GM19324 (cell line): ENCODE results near the gene TCEAL7.
"Not testable (repeated sequence)": the region's sequence is repeated elsewhere in the genome, so short reads cannot be mapped to it uniquely, and the experiment has no call there.

ENCODE experiments used
- ATAC-seq: cut with Tn5 transposase; IDR thresholded peaks from one replicate; pipeline ENCODE4 v1.9.1; 2021; ENCODE audit warnings: mild to moderate bottlenecking, moderate library complexity; ENCODE audit not compliant: unreplicated experiment, low FRiP score

TCEAL7 gene, protein sequence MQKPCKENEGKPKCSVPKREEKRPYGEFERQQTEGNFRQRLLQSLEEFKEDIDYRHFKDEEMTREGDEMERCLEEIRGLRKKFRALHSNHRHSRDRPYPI

DNA sequence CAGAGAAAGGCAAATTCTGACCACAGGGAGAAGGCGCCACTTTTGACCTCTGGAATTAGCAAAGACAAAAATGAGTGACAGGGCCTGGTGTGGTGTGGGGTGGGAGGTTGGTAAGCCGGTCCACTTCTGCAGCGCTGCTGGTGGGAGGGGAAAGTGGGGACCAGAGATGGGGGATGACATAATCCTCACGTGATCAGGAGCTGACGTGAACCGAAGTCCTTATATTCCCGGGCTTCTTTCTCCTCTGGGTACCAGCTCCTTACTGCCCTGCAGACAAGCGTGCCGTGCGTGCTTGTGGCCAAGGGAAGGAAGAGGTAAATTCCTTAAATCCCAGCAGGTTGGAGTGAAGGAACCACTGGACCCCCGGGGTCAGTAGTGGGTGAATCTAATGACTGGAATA is at the start of gene TCEAL7:
Gene TCEAL7 (plus strand): TSS at position 249 of the 400 bp plus-strand sequence. CDS start 1,165 bp downstream, outside the sequence.
- no peak for ATAC-seq

DNA sequence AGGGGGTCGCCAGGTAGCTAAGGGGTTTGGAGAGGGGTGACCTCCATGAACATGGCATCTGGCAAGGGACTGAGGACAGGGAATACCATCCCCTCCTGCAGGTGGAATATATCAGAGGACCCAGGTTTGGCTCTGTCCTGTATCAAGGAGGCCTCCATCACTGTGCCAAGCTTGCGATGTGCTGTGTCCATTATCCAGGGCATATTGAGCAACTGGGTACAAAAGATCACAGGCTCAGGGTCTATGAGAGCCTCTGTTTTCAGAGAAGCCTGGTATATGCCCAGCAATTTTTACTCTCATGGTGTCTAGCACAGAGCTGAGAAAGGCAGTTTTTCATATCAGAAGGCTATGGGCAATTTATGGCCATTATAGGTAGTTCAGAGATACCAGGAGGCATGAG is 36.9 kb upstream of the TCEAL7 start:
- no peak for ATAC-seq

DNA sequence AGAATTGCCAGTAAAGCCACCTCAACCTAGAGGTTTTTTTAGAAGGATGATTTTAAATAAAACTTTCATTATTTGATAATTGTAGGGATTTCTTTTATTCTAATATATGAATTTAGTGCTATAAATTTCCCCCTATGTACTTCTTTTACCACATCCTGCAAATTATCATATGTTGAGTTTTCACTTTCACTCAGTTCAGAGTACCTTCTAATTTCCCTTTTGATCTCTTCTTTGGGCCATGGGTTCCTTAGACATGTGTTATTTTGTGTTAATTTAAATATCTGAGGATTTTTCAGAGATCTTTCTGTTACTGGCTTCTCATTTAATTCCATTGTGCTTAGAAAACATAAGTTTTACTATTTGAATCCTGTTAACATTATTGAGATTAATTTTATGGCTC is 25.3 kb upstream of the TCEAL7 start:
- ATAC-seq = no peak

DNA sequence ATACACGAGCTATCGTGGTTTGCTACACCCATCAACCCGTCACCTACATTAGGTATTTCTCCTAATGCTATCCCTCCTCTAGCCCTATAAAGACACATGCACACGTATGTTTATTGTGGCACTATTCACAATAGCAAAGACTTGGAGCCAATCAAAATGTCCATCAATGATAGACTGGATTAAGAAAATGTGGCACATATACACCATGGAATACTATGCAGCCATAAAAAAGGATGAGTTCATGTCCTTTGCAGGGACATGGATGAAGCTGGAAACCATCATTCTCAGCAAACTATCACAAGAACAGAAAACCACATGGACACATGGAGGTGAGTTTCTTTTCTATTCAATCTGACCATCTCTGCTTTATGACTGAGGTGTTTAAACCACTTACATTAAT is 24.4 kb upstream of the TCEAL7 start:
- not testable (repeated sequence) for ATAC-seq

DNA sequence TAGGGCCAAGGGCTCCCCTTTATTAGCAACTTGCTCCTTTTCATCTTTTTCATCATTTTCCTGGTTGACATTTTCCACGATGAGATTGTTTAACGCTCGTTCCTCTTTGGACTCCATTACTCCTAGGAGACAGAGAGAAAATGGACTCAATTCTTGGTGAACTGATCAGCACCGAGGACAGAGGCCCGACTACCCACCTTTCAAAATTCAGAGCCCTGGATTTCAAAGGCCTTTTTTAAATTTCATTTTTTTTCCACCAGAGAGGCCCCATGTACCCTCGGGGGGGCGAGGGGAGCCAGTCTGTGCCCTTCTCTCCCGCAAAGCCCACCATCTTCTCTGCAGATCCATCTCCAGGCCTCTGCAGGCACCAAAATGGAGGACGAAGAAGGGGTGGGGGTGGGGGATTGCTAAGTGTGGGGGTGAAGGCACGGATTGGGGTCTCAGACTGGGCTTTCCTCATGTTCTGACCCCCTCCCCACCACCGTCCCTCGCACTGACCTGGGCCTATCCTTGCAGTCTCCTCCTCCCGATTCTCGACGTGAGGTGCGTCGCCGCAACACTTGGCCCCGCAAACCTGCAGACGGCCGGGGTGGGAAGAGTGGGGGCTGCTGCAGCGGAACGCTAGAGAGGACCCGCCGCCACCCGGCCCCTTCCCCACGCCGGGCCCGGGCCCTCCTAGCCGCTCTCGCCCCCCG is 20.0 kb upstream of the TCEAL7 start:
- no peak for ATAC-seq

DNA sequence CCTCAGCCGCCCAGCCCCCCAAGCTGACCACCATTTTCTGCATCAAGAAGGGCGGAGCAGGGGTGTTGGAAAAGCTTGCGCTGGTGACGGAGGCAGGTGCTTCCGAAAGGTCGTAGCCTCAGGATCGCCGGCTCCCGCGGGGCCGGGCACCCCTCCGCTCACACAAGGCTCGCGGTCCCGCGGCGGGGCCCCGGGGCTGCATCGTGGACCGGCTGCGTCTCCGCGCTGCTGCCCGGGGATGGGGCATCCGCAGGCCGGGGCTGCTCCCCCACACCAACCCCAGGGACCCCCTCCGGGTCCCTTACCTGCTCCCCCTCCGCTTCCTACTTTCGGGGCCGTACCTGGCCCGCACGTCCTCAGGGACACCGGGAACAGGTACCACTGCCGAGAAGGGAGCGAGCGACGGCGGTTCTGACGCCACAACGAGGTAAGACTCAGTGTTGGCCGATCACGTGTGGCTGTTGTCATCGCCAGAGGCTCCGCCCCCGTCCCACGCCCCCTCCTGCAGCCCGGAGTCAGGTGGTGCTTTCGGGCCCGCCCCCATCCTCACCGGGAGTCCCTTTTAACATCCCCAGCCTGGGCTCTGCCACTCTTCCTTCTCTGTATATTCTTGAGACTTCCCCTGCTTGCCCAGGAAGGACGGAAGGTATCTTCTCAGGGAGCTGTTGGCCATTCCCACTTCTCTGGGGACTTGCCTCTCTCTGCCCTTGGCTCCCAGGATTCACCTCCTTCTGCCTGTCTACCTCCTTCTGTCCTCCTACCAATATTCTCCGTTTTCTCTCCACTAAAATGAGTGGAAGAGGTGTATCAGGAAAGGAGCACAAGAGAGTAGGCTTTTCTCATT is 19.3 kb upstream of the TCEAL7 start, which contains the start of gene BEX2:
Gene BEX2 (minus strand): TSS at position 436 of the 844 bp plus-strand sequence. CDS start 1,014 bp downstream, outside the sequence.
- peak; percentile 82 for ATAC-seq

DNA sequence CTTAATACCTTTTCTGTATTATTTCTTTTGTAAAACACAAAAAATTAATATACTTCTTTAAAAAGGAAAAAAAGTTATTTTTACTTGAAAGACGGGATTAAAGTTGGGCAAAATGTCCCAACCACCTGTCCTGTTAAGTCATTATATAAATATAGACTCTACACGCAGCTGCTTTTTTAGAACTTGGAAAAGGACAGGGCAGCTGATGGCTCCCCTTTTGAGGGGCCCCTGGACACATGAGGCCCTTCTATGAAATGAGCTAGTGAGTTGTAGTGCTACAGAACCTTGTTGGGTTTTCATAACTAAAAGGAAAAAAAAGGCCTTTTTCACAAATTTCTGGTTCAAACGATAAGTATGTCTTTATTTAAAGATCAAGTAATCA is 18.6 kb upstream of the TCEAL7 start:
- no peak for ATAC-seq

DNA sequence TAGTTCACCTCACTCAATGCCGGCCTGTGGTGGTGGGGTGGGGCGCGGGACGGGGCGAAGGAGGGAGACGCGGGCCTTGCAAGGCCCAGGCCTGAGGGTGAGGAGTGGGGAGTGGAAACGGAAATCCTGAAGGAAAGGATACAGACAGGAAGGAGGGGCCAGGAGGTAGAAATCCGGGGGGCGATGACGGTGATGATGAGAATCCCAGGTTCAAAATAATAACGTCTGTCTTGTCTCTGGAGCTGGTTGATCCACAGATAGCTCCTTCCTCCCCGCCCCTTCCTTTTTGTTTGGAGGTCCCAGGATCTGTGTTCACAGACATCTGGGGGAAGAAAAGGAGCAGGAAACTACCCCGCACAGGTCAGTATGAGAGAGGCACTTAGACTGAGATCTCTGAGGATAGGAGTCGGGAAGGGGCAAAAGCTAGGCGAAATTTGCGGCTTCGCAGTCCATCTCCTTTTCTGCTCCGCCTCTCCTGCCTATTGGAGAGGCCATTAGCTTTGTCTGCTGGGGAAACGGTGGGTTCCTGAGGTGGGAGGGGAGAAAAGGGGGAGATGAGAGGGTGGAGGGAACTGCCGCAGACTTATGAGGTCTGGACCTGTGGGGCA is 746 bp downstream of the TCEAL7 start:
- ATAC-seq = no peak

DNA sequence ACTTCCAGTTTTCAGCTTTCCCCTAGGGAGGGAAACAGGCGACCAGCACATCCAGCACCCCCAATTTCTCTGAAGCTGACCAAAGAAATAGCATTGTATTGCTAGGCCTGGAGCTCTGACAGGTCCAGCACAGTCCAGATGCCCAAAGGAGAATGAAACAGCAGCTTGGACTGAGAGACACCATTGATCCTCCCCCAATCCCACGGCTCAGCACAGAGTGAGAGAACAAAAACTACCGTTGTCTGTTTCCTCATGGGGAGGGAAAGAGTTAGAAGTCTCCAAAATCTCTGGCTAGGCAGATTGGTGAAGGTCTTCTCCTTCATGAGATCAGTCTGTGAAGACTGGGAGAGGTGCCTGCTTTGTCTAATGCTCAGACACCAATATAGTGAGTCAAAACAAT is 8.6 kb downstream of the TCEAL7 start:
- ATAC-seq = no peak

DNA sequence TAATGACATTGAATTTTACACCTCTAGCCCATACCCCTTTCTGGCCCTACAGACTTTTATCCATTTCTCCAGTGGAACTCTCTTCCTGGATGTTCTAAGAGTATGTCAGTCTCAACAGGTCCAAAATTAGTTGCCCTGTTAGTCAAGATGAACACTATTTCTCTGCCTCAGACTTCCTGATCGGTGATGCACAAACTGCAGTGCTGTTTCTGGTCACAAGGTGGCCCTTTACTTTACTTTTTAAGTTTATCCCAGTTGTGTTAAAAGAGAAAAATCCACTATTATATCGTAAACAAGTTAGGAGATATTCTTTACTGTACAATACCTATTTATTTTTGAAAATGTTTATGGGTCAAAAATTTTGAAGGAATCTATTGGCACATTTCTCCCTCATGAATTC is 13.1 kb downstream of the TCEAL7 start:
- ATAC-seq = no peak

DNA sequence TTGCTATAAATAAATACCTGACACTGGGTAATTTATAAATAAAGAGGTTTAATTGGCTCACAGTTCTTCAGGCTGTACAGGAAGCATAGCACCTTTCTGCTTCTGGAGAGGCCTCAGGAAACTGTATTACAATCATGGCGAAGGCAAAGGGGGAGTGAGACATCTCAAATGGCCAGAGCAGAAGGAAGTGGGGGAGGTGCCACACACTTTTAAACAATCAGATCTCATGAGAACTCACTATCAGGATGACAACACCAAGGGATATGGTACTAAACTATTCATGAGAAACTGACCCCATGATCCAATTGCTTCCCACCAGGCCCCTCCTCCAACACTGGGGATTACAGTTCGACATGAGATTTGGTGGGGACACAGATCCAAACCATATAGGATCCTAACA is 14.6 kb downstream of the TCEAL7 start:
- no peak for ATAC-seq

DNA sequence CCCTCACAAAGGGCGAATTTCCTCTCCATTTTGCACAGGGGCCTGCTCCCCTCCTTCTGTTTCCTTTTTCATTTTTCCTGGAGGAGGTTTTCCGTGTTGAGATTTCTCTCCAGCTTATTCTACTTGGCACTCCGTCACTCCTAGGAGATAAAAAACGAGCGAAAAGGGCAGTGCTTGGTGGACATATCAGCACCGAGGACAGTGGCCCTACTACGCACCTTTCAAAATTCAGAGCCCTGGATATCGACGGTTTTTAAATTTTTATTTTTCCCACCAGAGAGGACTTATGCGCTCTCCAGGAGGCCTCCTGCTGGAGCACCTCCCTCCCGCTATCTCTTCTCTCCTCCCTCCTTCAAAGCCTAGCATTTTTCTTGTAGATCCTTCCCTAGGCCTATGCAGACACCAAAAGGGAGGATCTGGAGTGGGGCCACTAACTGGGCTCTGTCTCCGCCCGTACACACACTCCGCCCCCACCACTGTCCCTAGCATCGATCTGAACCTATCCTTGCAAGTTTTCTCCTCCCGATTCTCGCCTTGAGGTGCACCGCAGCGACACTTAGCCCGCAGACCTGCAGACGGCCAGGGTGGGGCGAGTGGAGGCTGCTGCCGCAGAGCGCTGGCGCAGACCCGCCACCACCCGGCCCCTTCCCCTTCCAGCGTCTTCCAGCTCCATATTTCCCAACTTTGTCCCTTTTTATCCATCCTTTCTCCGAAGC is 17.8 kb downstream of the TCEAL7 start:
- ATAC-seq = no peak

DNA sequence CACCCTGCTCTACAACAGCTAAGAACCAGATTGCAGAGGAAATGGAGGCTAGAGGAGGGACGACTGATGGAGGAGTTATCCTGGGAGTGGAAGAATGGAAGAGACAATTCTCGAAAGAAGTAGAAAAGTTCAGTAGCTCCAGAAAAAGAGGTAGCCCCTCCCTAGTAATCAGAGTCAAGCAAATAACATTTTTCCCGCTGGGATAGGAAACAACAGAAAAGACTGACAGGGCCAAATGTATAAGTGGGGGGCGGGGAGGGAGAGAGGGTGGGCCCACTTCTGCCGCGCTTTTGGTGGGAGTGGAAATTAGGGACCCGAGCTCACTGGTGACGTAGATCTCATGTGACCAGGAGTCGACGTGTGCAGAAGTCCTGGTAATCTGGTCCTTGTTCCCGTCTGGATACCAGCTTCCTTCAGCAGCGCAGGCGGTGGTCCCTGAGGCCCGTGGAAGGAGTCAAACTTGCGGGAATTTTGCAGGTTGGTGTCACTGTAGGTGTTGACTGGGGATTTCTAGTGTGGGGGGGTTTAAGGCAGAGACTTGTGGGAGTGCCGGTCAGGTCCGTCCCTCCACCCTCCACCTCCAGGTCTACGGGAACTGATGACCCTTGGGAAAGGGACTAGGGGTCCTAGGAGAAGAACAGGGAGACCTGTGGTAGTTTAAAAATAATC is 26.2 kb downstream of the TCEAL7 start, which contains the start of gene TCEAL9:
Gene TCEAL9 (plus strand): TSS at position 377 of the 669 bp plus-strand sequence. CDS start 1,179 bp downstream, outside the sequence.
- no peak for ATAC-seq

DNA sequence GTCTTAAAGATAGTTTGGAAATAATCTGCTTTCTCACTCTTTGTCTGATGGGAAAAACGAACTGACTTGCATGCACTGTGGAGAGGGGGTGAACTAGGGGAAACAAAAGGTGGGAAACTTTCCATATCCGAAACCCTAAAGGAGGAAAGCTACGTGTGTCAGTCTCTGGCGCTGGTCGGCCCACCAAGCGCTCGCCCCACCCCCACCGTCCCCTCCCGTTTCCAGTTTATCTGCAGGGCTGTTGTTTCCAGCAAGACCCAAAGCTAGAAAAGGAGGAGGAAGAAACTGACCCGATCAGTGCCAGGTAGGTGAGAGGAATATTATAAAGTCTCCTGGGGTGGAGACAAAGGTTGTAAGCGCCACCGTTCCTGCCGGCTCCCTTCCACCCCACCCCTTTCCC is 26.8 kb downstream of the TCEAL7 start:
- ATAC-seq = no peak

DNA sequence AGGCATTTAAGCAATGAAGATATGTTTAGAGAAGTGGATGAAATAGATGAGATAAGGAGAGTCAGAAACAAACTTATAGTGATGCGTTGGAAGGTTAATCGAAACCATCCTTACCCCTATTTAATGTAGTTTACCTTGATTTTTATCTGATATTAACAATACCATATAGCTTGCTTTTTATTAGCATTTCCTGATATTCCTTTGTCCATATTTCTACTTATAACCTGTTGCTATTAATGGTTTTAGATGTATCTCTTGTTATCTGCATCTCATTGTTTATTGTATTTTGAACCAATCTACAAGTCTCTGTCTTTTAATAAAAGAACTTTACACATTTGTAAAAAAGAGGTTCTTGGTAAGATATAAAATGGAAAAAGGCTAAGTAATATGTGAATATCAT is 27.8 kb downstream of the TCEAL7 start:
- ATAC-seq = no peak

DNA sequence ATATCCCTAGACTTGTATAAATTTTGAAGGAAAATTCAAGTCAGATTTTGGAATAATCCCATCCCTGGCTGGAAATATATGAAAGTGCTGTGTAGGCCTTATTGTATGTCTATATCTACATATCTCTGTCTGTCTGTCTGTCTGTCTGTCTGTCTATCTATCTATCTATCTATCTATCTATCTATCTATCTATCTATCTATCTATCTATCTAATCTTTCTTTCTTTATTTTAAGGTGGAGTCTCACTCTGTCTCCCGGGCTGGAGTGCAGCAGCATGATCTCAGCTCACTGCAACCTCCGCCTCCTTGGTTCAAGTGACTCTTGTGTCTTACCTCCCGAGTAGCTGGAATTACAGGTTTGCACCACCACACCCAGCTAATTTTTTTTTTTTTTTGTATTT is 29.6 kb downstream of the TCEAL7 start:
- not testable (repeated sequence) for ATAC-seq

DNA sequence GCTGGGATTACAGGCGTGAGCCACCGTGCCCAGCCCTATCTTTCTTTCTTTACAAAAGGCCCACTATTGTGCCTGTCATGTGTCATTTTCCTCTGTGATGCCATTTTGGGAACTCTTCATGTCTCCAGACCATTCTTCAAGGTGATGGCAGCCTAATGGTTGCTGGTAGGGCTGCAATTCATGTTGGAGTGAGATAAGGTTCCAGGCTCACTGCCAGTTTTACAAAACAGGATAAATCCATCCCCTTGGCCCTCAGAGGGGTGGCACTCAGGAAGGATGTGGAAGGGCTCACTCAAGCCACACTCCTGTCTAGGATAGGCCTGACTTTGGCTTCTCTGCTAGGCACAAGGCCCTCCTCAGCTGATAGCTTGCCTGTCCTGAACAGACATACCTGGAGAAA is 30.1 kb downstream of the TCEAL7 start:
- ATAC-seq = no peak

DNA sequence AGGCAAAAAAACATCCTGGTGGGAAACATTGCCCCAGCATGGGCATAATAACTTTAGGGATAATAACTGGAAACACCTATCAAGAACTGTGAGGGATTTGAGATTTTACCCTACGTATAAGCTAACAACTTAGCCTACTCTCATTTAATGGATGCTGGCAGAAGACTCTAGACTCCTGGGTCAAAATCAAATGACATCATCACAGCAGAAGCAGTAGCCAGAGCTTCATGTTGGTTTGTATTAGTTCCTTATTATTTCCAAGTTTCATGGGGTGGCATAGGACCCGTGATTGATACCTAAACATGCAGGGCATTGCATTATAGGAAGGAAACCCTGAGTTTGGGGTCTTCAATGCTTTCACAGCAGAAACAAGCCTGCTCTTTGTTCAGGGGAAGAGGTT is 30.9 kb downstream of the TCEAL7 start:
- no peak for ATAC-seq

DNA sequence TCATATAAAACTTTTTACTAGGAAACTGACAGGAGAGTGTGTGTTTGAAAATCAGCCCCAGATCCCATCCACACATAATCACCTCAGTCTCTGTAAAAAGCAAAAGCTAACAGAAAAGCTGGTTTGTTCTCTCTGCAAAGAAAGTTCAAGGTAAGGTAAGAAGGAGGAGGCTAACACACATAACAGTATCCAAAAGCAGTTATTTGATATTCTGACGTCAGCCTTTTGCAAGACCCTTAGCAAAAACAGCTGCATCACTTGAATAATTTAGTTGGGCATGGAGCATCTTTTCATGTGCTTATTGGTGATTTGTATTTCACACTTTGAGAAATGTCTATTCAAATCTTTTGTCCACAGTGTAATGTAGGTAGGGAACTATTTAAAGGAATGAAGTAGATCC is 31.8 kb downstream of the TCEAL7 start:
- no peak for ATAC-seq

DNA sequence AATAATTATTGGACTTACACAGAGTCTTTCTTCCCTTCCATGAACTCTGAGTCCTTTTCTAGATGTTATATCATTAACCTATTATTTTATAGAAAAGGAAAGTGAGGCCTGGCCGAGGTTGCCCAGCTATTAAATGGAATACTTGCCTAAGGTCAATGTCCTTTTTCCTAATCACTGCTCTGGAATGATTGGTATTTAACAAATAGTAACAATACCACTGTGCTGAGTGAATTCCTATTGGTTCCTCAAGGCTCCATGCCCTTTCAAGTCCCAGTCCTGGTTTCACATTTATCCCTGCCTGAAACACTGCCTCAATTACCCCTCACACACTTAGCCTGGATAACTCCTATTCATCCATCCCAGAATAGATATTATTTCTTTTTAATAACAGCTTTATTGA is 32.4 kb downstream of the TCEAL7 start:
- no peak for ATAC-seq
